Endothelial cell (in vitro differentiated cells): ENCODE measurements around the gene LRP3. TPM values are rescaled to one million over a fixed set of nuclear protein-coding genes. Genes with fewer than 3 reads are reported as not detected.

ENCODE experiments used
- DNase-seq: peaks from one replicate; pipeline ENCODE4 v3.0.0; 2021; ENCODE audit warnings: low spot score
- H3K27ac Mint-ChIP-seq: one replicate; pipeline ENCODE4 v1.8.0; 2021; ENCODE audit warnings: mixed read lengths, inconsistent platforms; ENCODE audit not compliant: unreplicated experiment
- H3K27me3 Mint-ChIP-seq: one replicate; pipeline ENCODE4 v1.8.0; 2021; ENCODE audit warnings: mild to moderate bottlenecking, moderate library complexity, mixed read lengths, inconsistent platforms; ENCODE audit not compliant: unreplicated experiment
- H3K36me3 Mint-ChIP-seq: one replicate; pipeline ENCODE4 v1.8.0; 2021; ENCODE audit warnings: mild to moderate bottlenecking, low read depth, mixed read lengths, inconsistent platforms; ENCODE audit not compliant: unreplicated experiment
- H3K4me1 Mint-ChIP-seq: one replicate; pipeline ENCODE4 v1.8.0; 2021; ENCODE audit warnings: mild to moderate bottlenecking, mixed read lengths, inconsistent platforms; ENCODE audit not compliant: unreplicated experiment
- H3K4me3 Mint-ChIP-seq: one replicate; pipeline ENCODE4 v1.8.0; 2021; ENCODE audit warnings: mild to moderate bottlenecking, mixed read lengths, inconsistent platforms; ENCODE audit not compliant: unreplicated experiment
- H3K9me3 Mint-ChIP-seq: one replicate; pipeline ENCODE4 v1.8.0; 2021; ENCODE audit warnings: mixed read lengths, inconsistent platforms; ENCODE audit not compliant: unreplicated experiment
- total RNA-seq: library from RNA; stranded (reverse); fragmentation: NEBNext Ultra II Directional; extraction: Animal tissue kit (Norgen Biotek cat#: 25700); gene quantifications from one replicate; pipeline ENCODE4 v1.2.1, GENCODE V29; 2021; ENCODE audit not compliant: unreplicated experiment
- TF ChIP-seq, protein P1 (sequence below): fragments of 200-600 bp; sonication (generic); IDR thresholded peaks from one replicate; pipeline ENCODE4 v1.5.0; 2021; ENCODE audit warnings: antibody characterized with exemption; ENCODE audit not compliant: unreplicated experiment

The LRP3 gene
- total RNA-seq, 1 donor from 2014 or later, result 5.4 TPM

DNA sequence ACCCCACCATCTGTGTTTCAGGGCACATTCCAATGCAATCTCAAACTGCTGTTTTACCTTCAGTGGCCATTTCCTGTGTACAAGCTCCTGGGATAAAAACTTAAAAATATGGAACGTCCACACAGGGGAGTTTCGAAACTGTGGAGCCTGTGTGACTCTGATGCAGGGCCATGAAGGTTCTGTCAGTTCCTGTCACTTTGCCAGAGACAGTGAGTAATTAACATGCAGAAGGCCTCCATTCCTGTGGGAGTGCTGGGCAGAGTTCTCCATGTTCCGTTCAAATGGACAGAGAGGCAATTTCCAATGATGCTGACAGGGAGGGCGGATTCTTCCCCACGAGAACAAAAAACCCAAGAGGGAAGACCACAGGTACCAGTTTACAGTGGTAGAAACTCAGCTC is 37.8 kb upstream of the LRP3 start:
- Mint-ChIP-seq H3K27me3 (peaks cover 6% of the 10 kb centered on the region), H3K36me3 (no peaks in the 10 kb centered on the region), H3K27ac (no peak overlapping the region), H3K4me3 (no peak overlapping the region), H3K9me3 (no peaks in the 10 kb centered on the region), H3K4me1 (peaks cover 2% of the 10 kb centered on the region)
- DNase-seq, result no peak
- TF ChIP-seq, protein P1, sequence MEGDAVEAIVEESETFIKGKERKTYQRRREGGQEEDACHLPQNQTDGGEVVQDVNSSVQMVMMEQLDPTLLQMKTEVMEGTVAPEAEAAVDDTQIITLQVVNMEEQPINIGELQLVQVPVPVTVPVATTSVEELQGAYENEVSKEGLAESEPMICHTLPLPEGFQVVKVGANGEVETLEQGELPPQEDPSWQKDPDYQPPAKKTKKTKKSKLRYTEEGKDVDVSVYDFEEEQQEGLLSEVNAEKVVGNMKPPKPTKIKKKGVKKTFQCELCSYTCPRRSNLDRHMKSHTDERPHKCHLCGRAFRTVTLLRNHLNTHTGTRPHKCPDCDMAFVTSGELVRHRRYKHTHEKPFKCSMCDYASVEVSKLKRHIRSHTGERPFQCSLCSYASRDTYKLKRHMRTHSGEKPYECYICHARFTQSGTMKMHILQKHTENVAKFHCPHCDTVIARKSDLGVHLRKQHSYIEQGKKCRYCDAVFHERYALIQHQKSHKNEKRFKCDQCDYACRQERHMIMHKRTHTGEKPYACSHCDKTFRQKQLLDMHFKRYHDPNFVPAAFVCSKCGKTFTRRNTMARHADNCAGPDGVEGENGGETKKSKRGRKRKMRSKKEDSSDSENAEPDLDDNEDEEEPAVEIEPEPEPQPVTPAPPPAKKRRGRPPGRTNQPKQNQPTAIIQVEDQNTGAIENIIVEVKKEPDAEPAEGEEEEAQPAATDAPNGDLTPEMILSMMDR, result no peak

DNA sequence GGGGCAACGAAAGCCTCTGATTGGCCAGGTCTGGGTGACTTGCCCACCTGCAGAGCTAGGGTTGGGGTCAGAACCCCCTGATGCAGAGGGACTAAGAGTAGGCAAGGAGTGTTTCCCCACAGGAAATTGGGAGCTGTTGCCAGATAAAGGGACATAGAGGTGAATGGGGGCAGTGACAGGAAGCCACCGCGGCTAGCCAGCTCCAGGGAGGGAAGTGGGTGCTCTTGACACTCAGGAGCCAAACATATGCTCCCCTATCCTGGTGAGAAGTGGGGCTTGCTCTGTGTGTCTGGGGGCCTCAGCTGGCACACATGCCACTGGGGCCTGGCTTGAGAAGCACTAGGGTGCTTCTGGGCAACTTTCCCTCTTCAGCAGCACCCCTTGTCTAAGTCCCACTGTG is 36.2 kb upstream of the LRP3 start:
- no peaks in the 10 kb centered on the region for H3K36me3 Mint-ChIP-seq
- H3K4me1 Mint-ChIP-seq, result peaks cover 2% of the 10 kb centered on the region
- no peak for DNase-seq
- H3K4me3 Mint-ChIP-seq, result no peak overlapping the region
- no peak overlapping the region for H3K27ac Mint-ChIP-seq
- no peaks in the 10 kb centered on the region for H3K9me3 Mint-ChIP-seq
- H3K27me3 Mint-ChIP-seq, result peaks cover 6% of the 10 kb centered on the region
- TF ChIP-seq, protein P1, result no peak

DNA sequence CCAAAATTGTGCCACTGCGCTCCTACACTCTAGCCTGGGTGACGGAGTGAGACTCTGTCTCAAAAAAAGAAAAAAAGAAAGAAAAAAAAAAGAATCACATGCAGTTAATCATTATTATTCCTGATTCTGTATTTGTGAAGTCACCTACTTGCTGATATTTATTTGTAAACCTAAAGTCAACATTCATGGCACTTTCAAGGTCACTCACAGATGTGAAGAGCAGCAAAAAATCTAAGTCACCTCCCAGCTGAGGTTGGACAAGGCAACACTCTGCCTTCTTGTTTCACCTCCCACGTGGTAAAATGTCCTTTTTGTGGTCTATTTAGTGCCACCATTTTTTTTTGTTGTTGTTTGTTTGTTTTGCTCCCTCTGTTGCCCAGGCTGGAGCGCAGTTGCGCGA is 35.8 kb upstream of the LRP3 start:
- no peak for DNase-seq
- H3K9me3 Mint-ChIP-seq, result no peaks in the 10 kb centered on the region
- H3K36me3 Mint-ChIP-seq, result no peaks in the 10 kb centered on the region
- TF ChIP-seq, protein P1, result no peak
- H3K4me1 Mint-ChIP-seq, result peaks cover 2% of the 10 kb centered on the region
- no peak overlapping the region for H3K27ac Mint-ChIP-seq
- H3K4me3 Mint-ChIP-seq, result no peak overlapping the region
- H3K27me3 Mint-ChIP-seq, result peaks cover 6% of the 10 kb centered on the region

DNA sequence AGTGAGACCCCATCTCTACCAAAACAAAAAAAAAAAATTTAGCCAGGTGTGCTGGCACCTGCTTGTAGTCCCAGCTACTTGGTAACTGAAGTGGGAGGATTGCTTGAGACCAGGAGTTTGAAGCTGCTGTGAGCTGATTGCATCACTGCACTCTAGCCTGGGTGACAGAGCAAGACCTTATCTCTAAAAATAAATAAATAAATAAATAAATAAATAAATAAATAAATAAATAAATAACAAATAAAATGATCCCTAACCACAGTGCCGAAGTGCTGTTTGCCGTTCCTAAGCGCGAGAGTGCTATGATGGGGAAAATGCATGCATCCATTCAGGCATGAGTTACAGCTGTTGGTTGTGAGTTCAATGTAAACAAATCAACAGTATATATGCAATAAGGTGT is 35.0 kb upstream of the LRP3 start:
- peaks cover 2% of the 10 kb centered on the region for H3K4me1 Mint-ChIP-seq
- DNase-seq, result no peak
- H3K4me3 Mint-ChIP-seq, result no peak overlapping the region
- H3K36me3 Mint-ChIP-seq, result peaks cover 3% of the 10 kb centered on the region
- TF ChIP-seq, protein P1, result no peak
- peaks cover 8% of the 10 kb centered on the region for H3K27me3 Mint-ChIP-seq
- no peak overlapping the region for H3K27ac Mint-ChIP-seq
- H3K9me3 Mint-ChIP-seq, result no peaks in the 10 kb centered on the region

DNA sequence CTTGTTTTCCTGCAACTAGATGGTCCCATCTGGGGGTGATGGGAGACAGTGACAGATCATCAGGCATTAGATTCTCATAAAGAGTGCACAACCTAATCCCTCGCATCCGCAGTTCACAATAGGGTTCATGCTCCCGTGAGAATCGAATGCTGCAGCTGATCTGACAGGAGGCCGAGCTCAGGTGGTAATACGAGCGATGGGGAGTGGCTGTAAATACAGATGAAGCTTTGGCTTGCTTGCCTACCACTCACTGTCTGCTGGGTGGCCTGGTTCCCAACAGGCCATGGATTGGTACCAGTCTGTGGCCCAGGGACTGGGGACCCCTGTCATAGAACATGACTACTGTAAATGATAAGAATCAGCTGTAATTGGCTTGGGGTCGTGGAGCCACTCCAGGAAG is 34.2 kb upstream of the LRP3 start:
- H3K4me1 Mint-ChIP-seq, result peaks cover 2% of the 10 kb centered on the region
- no peak overlapping the region for H3K27ac Mint-ChIP-seq
- H3K9me3 Mint-ChIP-seq, result no peaks in the 10 kb centered on the region
- H3K4me3 Mint-ChIP-seq, result no peak overlapping the region
- peaks cover 4% of the 10 kb centered on the region for H3K36me3 Mint-ChIP-seq
- H3K27me3 Mint-ChIP-seq, result peaks cover 9% of the 10 kb centered on the region
- TF ChIP-seq, protein P1, result no peak
- DNase-seq, result no peak
